Stomach (tissue), 4 donors: Measurements from ENCODE around the gene ZNF527.

Experiments
- EP300 ChIP-seq: sonication (generic); formaldehyde crosslinking; IDR thresholded peaks from one replicate; pipeline ENCODE4 v1.6.1; 2017; ENCODE audit warnings: antibody characterized with exemption
- POLR2A ChIP-seq, 4 donors: fragments of 450-650 bp; IDR thresholded peaks; one replicate each; pipeline ENCODE4 v1.6.1; 2016; ENCODE audit warnings: antibody characterized with exemption in 4 of 4, control low read depth in 2 of 4, mild to moderate bottlenecking in 1 of 4, moderate library complexity in 1 of 4
- POLR2AphosphoS5 ChIP-seq, 3 donors: sonication (generic); formaldehyde crosslinking; IDR thresholded peaks; one replicate each; pipeline ENCODE4 v1.6.1; 2016; ENCODE audit warnings: antibody characterized with exemption in 3 of 3
- TF ChIP-seq, protein P1 (sequence below), 7 experiments: fragments of 450-650 bp in 4 of 7; fragments of 200-600 bp in 3 of 7; sonication (generic) in 3 of 7; IDR thresholded peaks; one replicate each; pipeline ENCODE4 v1.5.1; 2016 to 2019; ENCODE audit warnings: antibody characterized with exemption in 7 of 7, control low read depth in 2 of 7, mild to moderate bottlenecking in 1 of 7

DNA sequence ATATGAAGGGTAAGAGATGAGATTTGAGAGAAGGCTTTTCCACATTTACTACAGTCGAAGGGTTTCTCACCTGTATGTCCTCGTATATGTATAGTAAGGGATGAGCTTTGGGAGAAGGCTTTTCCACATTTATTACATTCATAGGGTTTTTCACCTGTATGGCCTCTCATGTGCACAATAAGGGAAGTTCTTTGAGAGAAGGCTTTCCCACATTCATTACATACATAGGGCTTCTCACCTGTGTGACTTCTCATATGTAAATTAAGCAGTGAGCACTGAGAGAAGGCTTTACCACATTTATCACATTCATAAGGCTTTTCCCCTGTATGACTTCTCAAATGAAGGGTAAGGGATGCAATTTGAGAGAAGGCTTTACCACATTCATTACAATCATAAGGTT is 41.8 kb downstream of the ZNF527 start:
- TF ChIP-seq, protein P1, sequence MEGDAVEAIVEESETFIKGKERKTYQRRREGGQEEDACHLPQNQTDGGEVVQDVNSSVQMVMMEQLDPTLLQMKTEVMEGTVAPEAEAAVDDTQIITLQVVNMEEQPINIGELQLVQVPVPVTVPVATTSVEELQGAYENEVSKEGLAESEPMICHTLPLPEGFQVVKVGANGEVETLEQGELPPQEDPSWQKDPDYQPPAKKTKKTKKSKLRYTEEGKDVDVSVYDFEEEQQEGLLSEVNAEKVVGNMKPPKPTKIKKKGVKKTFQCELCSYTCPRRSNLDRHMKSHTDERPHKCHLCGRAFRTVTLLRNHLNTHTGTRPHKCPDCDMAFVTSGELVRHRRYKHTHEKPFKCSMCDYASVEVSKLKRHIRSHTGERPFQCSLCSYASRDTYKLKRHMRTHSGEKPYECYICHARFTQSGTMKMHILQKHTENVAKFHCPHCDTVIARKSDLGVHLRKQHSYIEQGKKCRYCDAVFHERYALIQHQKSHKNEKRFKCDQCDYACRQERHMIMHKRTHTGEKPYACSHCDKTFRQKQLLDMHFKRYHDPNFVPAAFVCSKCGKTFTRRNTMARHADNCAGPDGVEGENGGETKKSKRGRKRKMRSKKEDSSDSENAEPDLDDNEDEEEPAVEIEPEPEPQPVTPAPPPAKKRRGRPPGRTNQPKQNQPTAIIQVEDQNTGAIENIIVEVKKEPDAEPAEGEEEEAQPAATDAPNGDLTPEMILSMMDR (IDR thresholded peaks at IDR 0.05), result no peak
- TF ChIP-seq POLR2A (IDR thresholded peaks at IDR 0.05) (no peak), EP300 (no peak), POLR2AphosphoS5 (IDR thresholded peaks at IDR 0.05) (no peak)
